ENCODE measurements around the gene GRPEL1.

Gene GRPEL1

DNA sequence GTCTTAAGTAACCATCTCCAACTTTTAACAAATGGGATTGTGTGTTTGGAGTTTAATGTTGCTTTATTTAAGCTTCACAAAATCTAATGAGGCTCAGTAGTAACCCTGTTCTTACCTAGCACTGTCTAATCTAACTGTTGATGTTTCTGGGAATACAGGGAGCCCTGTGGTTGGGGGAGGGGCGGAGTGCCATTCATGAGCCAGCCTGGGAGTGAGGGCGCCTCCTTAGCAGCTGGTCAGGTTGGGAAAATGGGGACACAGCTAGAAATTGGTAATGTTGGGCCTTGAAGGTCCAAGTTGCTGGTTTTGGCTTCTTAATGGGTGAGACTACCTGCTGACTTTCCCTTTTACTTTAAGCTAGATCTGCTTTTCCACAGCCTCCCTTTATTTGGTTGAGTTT, 47.6 kb downstream of the GRPEL1 start:
- ChIA-PET CTCF (interaction anchor here (1.5 to 2.3 kb wide), 2 partner anchors 23 to 25 kb away, joined by 4 to 6 read pairs; partner anchors contain the start of gene TADA2B), POLR2A (no interaction called here)
- no peak for DNase-seq (ENCODE audit: extremely low spot score)
- TF ChIP-seq, protein P1, sequence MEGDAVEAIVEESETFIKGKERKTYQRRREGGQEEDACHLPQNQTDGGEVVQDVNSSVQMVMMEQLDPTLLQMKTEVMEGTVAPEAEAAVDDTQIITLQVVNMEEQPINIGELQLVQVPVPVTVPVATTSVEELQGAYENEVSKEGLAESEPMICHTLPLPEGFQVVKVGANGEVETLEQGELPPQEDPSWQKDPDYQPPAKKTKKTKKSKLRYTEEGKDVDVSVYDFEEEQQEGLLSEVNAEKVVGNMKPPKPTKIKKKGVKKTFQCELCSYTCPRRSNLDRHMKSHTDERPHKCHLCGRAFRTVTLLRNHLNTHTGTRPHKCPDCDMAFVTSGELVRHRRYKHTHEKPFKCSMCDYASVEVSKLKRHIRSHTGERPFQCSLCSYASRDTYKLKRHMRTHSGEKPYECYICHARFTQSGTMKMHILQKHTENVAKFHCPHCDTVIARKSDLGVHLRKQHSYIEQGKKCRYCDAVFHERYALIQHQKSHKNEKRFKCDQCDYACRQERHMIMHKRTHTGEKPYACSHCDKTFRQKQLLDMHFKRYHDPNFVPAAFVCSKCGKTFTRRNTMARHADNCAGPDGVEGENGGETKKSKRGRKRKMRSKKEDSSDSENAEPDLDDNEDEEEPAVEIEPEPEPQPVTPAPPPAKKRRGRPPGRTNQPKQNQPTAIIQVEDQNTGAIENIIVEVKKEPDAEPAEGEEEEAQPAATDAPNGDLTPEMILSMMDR (IDR thresholded peaks at IDR 0.05; ENCODE audit: control extremely low read depth, extremely low read depth, low read depth, missing control alignments), result no peak

DNA sequence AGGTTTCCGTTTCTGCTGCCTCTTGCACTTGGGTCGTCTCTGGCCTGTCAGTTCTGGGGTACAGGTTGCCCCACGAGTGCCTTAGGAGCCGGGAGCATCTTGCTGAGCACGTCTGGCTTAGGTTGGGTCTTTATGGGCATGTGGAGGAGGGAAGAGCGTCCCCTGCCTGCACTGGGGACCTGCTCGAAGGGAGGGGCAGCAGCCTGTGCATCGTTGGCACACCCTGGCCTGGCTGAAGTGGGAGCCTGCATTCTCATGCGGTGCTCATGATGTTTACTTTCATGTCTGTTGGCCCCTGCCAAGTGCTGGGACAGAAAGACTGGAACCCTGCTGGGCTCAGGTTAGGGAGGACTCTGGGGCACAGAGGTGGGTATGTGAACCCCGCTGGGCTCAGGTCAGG, 48.5 kb downstream of the GRPEL1 start:
- DNase-seq (ENCODE audit: extremely low spot score), result no peak
- CTCF ChIA-PET, result interaction anchor here (1.2 to 1.8 kb wide), 4 partner anchors 25 to 96 kb away, joined by 3 to 5 read pairs (median 4); no protein-coding TSS in a partner anchor
- POLR2A ChIA-PET, result no interaction called here
- TF ChIP-seq, protein P1 (IDR thresholded peaks at IDR 0.05; ENCODE audit: control extremely low read depth, extremely low read depth, low read depth, missing control alignments), result no peak

DNA sequence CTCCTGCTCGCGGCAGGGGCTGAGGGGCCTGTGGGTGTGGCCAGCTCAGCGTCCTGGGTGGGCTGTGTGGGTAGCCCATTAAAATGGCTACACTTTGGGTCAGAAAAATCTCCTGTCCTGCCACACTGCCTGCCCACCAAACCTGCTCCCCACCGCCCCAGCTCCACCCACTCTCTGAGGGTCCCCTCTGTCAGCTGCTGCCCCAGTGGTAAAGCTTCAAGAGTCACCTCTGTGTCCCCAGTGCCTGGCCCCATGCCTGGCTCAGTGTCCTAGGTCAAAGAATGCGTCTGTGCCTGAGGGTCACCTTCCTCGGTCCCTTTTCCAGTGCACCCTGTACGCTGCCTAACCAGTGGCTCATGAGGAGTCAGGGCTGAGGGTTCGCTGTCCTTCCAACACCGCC, 49.6 kb downstream of the GRPEL1 start:
- ChIA-PET POLR2A (no interaction called here), CTCF (interaction anchor here (0.9 to 8.0 kb wide), 6 partner anchors 11 to 235 kb away, joined by 3 to 41 read pairs (median 3); partner anchors contain the start of gene TADA2B)
- no peak for DNase-seq (ENCODE audit: extremely low spot score)
- TF ChIP-seq, protein P1 (IDR thresholded peaks at IDR 0.05; ENCODE audit: control extremely low read depth, extremely low read depth, low read depth, missing control alignments), result no peak

DNA sequence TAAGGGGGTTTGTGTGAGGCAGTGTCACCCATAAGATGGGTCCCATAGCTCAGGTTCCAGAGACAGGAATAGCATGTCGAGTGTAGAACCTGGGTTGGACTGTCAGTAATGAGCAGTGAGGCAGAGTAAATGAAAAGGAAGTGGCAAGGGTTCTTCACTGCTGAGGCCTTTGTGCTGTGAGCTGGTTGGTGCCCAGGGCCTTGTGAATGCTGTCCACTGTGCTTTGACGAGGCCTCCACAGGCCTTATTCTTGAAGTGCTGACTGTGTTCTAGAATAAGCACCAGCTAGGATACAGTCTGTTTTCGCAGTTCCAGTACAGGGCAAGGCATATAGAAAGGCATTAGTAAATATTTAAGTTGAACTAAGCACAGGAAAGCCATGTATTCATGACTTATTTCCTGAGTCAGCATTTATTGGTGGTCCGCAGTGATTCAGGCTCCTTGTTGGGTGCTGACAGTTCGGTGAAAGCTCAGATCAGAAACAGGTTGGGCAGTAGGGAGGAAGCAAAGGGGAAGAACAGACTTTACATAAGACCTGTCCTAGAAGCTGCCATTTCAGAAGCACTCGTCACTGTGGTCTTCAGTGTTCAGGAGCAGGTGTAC, 50.3 kb downstream of the GRPEL1 start:
- POLR2A ChIA-PET, result no interaction called here
- CTCF ChIA-PET, result interaction anchor here (0.9 to 8.0 kb wide), 10 partner anchors 9 to 234 kb away, joined by 3 to 41 read pairs (median 3); partner anchors contain the start of genes TADA2B and TBC1D14

DNA sequence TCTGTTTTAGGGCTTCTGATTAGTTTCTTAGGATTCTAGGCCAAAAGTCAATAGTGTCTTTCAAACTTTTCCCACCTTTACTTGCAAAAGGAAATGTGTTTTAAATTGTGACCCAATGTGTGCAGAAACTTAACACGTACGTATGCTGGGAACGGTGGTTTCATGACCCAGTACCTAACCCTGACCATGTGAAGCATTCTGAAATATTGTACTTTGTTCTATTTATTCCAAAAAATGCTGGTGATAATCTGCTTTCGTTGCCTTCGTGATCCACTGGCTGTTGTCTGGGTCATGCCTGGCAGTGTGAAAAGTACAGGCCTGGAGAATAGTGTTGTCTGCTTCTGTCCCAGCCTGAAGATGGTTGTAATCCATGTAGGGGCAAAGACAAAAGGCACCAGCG, 51.4 kb downstream of the GRPEL1 start:
- CTCF ChIA-PET, result interaction anchor here (1.4 to 8.0 kb wide), 2 partner anchors 12 to 27 kb away, joined by 4 to 41 read pairs; partner anchors contain the start of gene TADA2B
- no peak for DNase-seq (ENCODE audit: extremely low spot score)
- POLR2A ChIA-PET, result no interaction called here
- TF ChIP-seq, protein P1 (IDR thresholded peaks at IDR 0.05; ENCODE audit: control extremely low read depth, extremely low read depth, low read depth, missing control alignments), result no peak

More for the DNA sequence above, 50.3 kb downstream of the GRPEL1 start:
- no peak for DNase-seq (ENCODE audit: extremely low spot score)
- TF ChIP-seq, protein P1 (IDR thresholded peaks at IDR 0.05; ENCODE audit: control extremely low read depth, extremely low read depth, low read depth, missing control alignments), result no peak

DNA sequence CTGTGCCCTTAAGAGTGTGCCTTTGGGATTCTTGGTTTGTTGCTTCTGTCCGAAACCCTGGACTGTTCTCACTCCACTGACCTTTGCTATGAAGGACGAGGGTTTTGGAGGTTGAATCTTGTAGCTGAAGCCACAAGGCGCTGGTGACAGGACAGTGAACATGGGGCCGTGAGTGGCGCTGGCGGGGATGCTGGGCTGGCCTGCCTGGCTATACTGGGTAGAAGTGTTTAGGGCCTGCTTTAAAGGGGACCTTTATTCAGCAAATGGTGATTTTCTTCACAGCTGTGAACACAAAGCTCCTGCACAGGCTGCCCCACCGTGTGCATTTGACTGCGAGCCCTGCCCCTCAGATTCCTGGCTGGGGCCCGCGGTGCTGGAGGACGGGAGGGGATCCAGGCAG, 51.8 kb downstream of the GRPEL1 start:
- TF ChIP-seq, protein P1 (IDR thresholded peaks at IDR 0.05; ENCODE audit: control extremely low read depth, extremely low read depth, low read depth, missing control alignments), result no peak
- DNase-seq (ENCODE audit: extremely low spot score), result no peak
- ChIA-PET POLR2A (no interaction called here), CTCF (interaction anchor here (1.4 to 8.0 kb wide), 2 partner anchors 12 to 27 kb away, joined by 4 to 41 read pairs; partner anchors contain the start of gene TADA2B)

Data from GM10248 (cell line).